ENCODE data around the gene MYL4.
"Not testable (repeated sequence)": the region's sequence is repeated elsewhere in the genome, so short reads cannot be mapped to it uniquely, and the experiment has no call there.

Gene MYL4

GRCh38 chr17:47166854-47167253 lies 42.3 kb upstream of the MYL4 start:
- not testable (repeated sequence) for H2BK15ac ChIP-seq (ENCODE audit: low read length); H3K4ac ChIP-seq (ENCODE audit: low read length); H3K23ac ChIP-seq (ENCODE audit: low read depth, low read length, poor library complexity); H3K14ac ChIP-seq (ENCODE audit: low read length); H3K9ac ChIP-seq (ENCODE audit: low read depth, low read length, poor library complexity); H3K18ac ChIP-seq (ENCODE audit: low read length); H4K91ac ChIP-seq (ENCODE audit: low read depth, low read length, poor library complexity); H2AK5ac ChIP-seq (ENCODE audit: low read depth, low read length); H2AFZ ChIP-seq (ENCODE audit: low read length); H3K27me3 ChIP-seq (ENCODE audit: control insufficient read depth in 3 of 3, insufficient read depth in 3 of 3, low read depth in 1 of 3, low read length in 3 of 3); H3K27ac ChIP-seq (replicated peaks; ENCODE audit: low read length); H3K79me1 ChIP-seq (ENCODE audit: low read depth, low read length); H3K4me3 ChIP-seq (ENCODE audit: low read length in 2 of 2); H4K8ac ChIP-seq (ENCODE audit: low read depth, low read length); DNase-seq (ENCODE audit: low spot score); H2BK12ac ChIP-seq (ENCODE audit: low read length); H2BK120ac ChIP-seq (ENCODE audit: low read depth, low read length); H2BK5ac ChIP-seq (ENCODE audit: low read length); H3K4me1 ChIP-seq (ENCODE audit: control insufficient read depth in 2 of 2, insufficient read depth in 1 of 2, low read depth in 1 of 2, low read length in 2 of 2); H3K9me3 ChIP-seq (replicated peaks in 1 of 2; ENCODE audit: control insufficient read depth in 2 of 2, insufficient read depth in 1 of 2, low read depth in 1 of 2, low read length in 2 of 2); H3K4me2 ChIP-seq (ENCODE audit: insufficient read depth, low read length, poor library complexity, severe bottlenecking)
- no CpG with 5 or more reads among the region's 5 CpGs for WGBS, 2 donors (ENCODE audit: extremely low coverage in 2 of 2, insufficient read length in 2 of 2, insufficient replicate concordance in 1 of 2)
- H3K36me3 ChIP-seq (replicated peaks in 1 of 2; ENCODE audit: control insufficient read depth in 2 of 2, insufficient read depth in 2 of 2, low read length in 2 of 2): peaks cover 9 to 97% of the 10 kb centered on the region in 2 donors

GRCh38 chr17:47168896-47169295 lies 40.3 kb upstream of the MYL4 start:
- H2AFZ ChIP-seq (ENCODE audit: low read length); H3K9ac ChIP-seq (ENCODE audit: low read depth, low read length, poor library complexity); H3K4me3 ChIP-seq (ENCODE audit: low read length in 2 of 2); H4K8ac ChIP-seq (ENCODE audit: low read depth, low read length); H2BK5ac ChIP-seq (ENCODE audit: low read length); H3K4me1 ChIP-seq (ENCODE audit: control insufficient read depth in 2 of 2, insufficient read depth in 1 of 2, low read depth in 1 of 2, low read length in 2 of 2); H4K91ac ChIP-seq (ENCODE audit: low read depth, low read length, poor library complexity); H3K14ac ChIP-seq (ENCODE audit: low read length); DNase-seq (ENCODE audit: low spot score); H2BK15ac ChIP-seq (ENCODE audit: low read length); H3K27ac ChIP-seq (replicated peaks; ENCODE audit: low read length); H3K4me2 ChIP-seq (ENCODE audit: insufficient read depth, low read length, poor library complexity, severe bottlenecking); H3K9me3 ChIP-seq (replicated peaks in 1 of 2; ENCODE audit: control insufficient read depth in 2 of 2, insufficient read depth in 1 of 2, low read depth in 1 of 2, low read length in 2 of 2); H3K27me3 ChIP-seq (ENCODE audit: control insufficient read depth in 3 of 3, insufficient read depth in 3 of 3, low read depth in 1 of 3, low read length in 3 of 3); H3K18ac ChIP-seq (ENCODE audit: low read length); H2BK12ac ChIP-seq (ENCODE audit: low read length); H2BK120ac ChIP-seq (ENCODE audit: low read depth, low read length); H3K23ac ChIP-seq (ENCODE audit: low read depth, low read length, poor library complexity); H3K4ac ChIP-seq (ENCODE audit: low read length); H2AK5ac ChIP-seq (ENCODE audit: low read depth, low read length); H3K79me1 ChIP-seq (ENCODE audit: low read depth, low read length): not testable (repeated sequence)
- peaks cover 10 to 98% of the 10 kb centered on the region in 2 donors for H3K36me3 ChIP-seq (replicated peaks in 1 of 2; ENCODE audit: control insufficient read depth in 2 of 2, insufficient read depth in 2 of 2, low read length in 2 of 2)
- WGBS, 2 donors (ENCODE audit: extremely low coverage in 2 of 2, insufficient read length in 2 of 2, insufficient replicate concordance in 1 of 2): no CpG with 5 or more reads among the region's 4 CpGs

- Histone ChIP-seq H3K4me1 (ENCODE audit: control insufficient read depth in 2 of 2, insufficient read depth in 1 of 2, low read depth in 1 of 2, low read length in 2 of 2) (no peaks in the 10 kb centered on the region), H3K4me2 (ENCODE audit: insufficient read depth, low read length, poor library complexity, severe bottlenecking) (no peak overlapping the region), H2BK5ac (ENCODE audit: low read length) (no peak overlapping the region), H3K79me1 (ENCODE audit: low read depth, low read length) (peaks cover 2% of the 10 kb centered on the region), H3K27me3 (ENCODE audit: control insufficient read depth in 3 of 3, insufficient read depth in 3 of 3, low read depth in 1 of 3, low read length in 3 of 3) (no peaks in the 10 kb centered on the region), H3K36me3 (replicated peaks in 1 of 2; ENCODE audit: control insufficient read depth in 2 of 2, insufficient read depth in 2 of 2, low read length in 2 of 2) (peaks cover 10 to 98% of the 10 kb centered on the region in 2 donors), H2BK15ac (ENCODE audit: low read length) (no peak overlapping the region), H3K23ac (ENCODE audit: low read depth, low read length, poor library complexity) (no peak overlapping the region), H2AK5ac (ENCODE audit: low read depth, low read length) (no peak overlapping the region), H2BK120ac (ENCODE audit: low read depth, low read length) (no peak overlapping the region), H3K14ac (ENCODE audit: low read length) (no peak overlapping the region), H2BK12ac (ENCODE audit: low read length) (no peak overlapping the region), H3K4me3 (ENCODE audit: low read length in 2 of 2) (no peak overlapping the region), H3K9ac (ENCODE audit: low read depth, low read length, poor library complexity) (no peak overlapping the region), H3K9me3 (replicated peaks in 1 of 2; ENCODE audit: control insufficient read depth in 2 of 2, insufficient read depth in 1 of 2, low read depth in 1 of 2, low read length in 2 of 2) (no peaks in the 10 kb centered on the region), H3K18ac (ENCODE audit: low read length) (no peak overlapping the region), H3K4ac (ENCODE audit: low read length) (no peak overlapping the region), H4K91ac (ENCODE audit: low read depth, low read length, poor library complexity) (no peak overlapping the region), H2AFZ (ENCODE audit: low read length) (no peak overlapping the region), H3K27ac (replicated peaks; ENCODE audit: low read length) (no peak overlapping the region), H4K8ac (ENCODE audit: low read depth, low read length) (no peak overlapping the region)
- no peak for DNase-seq (ENCODE audit: low spot score)
- no CpG with 5 or more reads among the region's 4 CpGs for WGBS, 2 donors (ENCODE audit: extremely low coverage in 2 of 2, insufficient read length in 2 of 2, insufficient replicate concordance in 1 of 2)
Measured at GRCh38 chr17:47170710-47171109, 38.4 kb upstream of the MYL4 start.

GRCh38 chr17:47172696-47173565 lies 36.2 kb upstream of the MYL4 start:
- H3K9me3 ChIP-seq (replicated peaks in 1 of 2; ENCODE audit: control insufficient read depth in 2 of 2, insufficient read depth in 1 of 2, low read depth in 1 of 2, low read length in 2 of 2): no peaks in the 10 kb centered on the region
- peaks cover 5% of the 10 kb centered on the region for H3K79me1 ChIP-seq (ENCODE audit: low read depth, low read length)
- H3K18ac ChIP-seq (ENCODE audit: low read length): no peak overlapping the region
- no peaks in the 10 kb centered on the region for H3K4me1 ChIP-seq (ENCODE audit: control insufficient read depth in 2 of 2, insufficient read depth in 1 of 2, low read depth in 1 of 2, low read length in 2 of 2)
- H3K4me2 ChIP-seq (ENCODE audit: insufficient read depth, low read length, poor library complexity, severe bottlenecking): no peak overlapping the region
- no peak overlapping the region for H4K91ac ChIP-seq (ENCODE audit: low read depth, low read length, poor library complexity)
- no peak overlapping the region for H3K9ac ChIP-seq (ENCODE audit: low read depth, low read length, poor library complexity)
- H2BK12ac ChIP-seq (ENCODE audit: low read length): no peak overlapping the region
- no peak overlapping the region for H2AK5ac ChIP-seq (ENCODE audit: low read depth, low read length)
- no peaks in the 10 kb centered on the region for H3K27me3 ChIP-seq (ENCODE audit: control insufficient read depth in 3 of 3, insufficient read depth in 3 of 3, low read depth in 1 of 3, low read length in 3 of 3)
- no peak overlapping the region for H3K27ac ChIP-seq (replicated peaks; ENCODE audit: low read length)
- no peak overlapping the region for H4K8ac ChIP-seq (ENCODE audit: low read depth, low read length)
- DNase-seq (ENCODE audit: low spot score): no peak
- no CpG with 5 or more reads among the region's 2 CpGs for WGBS, 2 donors (ENCODE audit: extremely low coverage in 2 of 2, insufficient read length in 2 of 2, insufficient replicate concordance in 1 of 2)
- no peak overlapping the region for H2AFZ ChIP-seq (ENCODE audit: low read length)
- H3K4me3 ChIP-seq (ENCODE audit: low read length in 2 of 2): no peak overlapping the region
- H2BK5ac ChIP-seq (ENCODE audit: low read length): no peak overlapping the region
- H3K14ac ChIP-seq (ENCODE audit: low read length): no peak overlapping the region
- H3K4ac ChIP-seq (ENCODE audit: low read length): no peak overlapping the region
- no peak overlapping the region for H3K23ac ChIP-seq (ENCODE audit: low read depth, low read length, poor library complexity)
- no peak overlapping the region for H2BK120ac ChIP-seq (ENCODE audit: low read depth, low read length)
- H2BK15ac ChIP-seq (ENCODE audit: low read length): no peak overlapping the region
- peaks cover 6 to 99% of the 10 kb centered on the region in 2 donors for H3K36me3 ChIP-seq (replicated peaks in 1 of 2; ENCODE audit: control insufficient read depth in 2 of 2, insufficient read depth in 2 of 2, low read length in 2 of 2)
